ENCODE measurements around the gene ENTHD1. TPM values are rescaled to one million over a fixed set of nuclear protein-coding genes. Genes with fewer than 3 reads are reported as not detected.
"Not testable (repeated sequence)": the region's sequence is repeated elsewhere in the genome, so short reads cannot be mapped to it uniquely, and the experiment has no call there.

The ENTHD1 gene
- polyA plus RNA-seq, 3 donors = not detected

DNA sequence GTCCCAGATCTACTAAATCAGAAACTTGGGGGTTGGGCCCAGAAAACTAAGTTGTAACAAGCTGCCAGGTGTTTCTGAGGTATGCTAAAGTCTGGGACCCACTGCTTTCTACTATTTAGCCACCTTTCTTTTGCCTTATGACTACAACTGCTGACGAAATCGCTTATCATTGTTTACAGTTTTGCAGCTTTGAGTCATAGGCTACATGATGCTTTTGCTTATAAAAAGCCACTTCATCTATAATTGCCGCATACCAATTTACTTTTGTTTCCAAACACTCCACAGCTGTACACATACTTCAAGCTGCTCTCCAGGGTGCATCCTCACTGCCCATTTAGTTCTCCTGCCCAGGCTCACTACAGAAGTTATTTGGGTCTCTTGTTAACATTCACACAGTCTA, 144.7 kb downstream of the ENTHD1 start:
- DNase-seq (ENCODE audit: extremely low read depth in 1 of 11, low read depth in 9 of 11, low spot score in 4 of 11) = no peak

DNA sequence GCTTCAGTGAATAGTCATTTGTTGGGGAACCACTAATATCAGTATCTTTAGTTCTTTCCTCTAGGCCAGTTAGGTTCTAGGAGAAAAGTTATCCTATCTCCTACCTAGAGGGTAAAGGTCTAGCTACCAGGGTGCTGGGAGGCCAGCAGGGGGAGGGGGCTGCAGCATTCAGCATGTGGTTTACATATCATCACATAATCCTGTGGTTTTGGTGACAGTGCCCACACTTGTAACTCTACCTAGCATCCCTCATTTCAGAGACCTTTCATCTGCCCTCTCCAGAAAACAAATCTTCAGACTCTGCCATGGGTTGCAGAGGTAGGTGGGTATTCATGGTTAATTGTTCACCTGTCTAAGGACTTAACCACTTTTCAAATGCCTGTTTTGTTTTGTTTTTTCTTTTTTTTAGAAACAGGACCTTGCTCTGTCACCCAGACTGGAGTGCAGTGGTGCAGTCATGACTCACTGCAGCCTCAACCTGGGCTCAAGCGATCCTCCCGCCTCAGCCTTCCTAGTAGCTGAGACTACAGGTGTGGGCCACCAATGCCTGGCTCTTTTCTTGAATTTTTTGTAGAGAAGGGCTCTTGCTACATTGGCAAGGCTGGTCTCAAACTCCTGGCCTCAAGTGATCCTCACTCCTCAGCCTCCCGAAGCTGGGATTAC, 146.8 kb downstream of the ENTHD1 start:
- DNase-seq (ENCODE audit: extremely low read depth in 1 of 11, low read depth in 9 of 11, low spot score in 4 of 11) = no peak

DNA sequence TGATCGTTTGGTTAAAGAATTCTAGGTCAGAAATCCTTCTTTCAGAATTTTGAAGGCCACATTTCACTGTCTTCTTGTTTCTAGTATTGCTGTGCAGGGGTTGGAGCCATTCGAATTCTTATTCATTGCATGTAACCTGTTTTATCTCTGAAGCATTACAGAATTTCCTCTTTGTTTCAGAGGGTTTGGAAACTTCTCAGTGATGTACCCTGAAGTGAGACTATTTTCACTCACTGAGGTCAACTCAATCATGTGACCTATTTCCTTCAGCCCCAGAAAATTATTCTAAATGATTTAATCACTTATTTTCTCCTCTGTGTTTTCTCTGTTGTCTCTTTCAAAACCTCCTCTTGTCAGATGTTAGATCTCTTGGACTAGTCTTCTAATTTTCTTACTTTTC, 147.8 kb downstream of the ENTHD1 start:
- no peak for DNase-seq (ENCODE audit: extremely low read depth in 1 of 11, low read depth in 9 of 11, low spot score in 4 of 11)

DNA sequence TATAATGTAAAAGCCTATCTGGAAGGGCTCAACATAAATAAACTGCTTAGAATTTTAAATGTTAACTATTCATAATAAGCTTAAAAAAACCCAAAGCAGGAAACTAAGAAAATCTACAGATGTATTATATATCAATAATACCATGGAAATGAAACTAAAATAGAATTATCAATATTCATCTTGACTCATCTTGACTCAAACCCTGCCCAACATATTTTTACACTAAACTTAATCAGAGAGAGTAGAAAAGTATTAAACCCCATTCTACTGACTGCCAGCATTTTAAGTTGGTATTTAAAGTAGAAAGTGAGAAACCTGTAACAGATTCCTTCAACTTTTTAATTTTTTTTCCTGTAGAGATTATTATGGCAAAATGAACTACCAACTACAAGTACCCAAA, 149.2 kb downstream of the ENTHD1 start:
- DNase-seq (ENCODE audit: extremely low read depth in 1 of 11, low read depth in 9 of 11, low spot score in 4 of 11) = no peak

DNA sequence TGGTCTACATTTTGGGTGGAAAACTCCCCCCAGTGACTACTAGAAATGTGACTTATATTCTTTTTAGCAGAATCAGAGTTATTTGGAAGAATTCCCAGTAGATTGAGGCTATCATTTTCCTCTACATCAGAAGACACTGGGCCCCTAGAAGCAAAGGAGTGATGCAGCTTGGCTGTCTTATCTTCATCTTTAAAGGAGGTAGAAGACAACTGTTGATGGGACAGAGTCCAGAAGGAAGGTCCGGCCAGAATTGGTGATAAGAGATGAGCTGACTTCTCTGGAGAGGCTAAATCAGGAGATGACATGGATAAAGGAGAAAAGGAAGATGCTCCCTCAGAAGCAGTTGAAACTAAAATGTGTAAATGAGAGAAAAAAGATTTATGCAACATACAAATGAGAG, 149.6 kb downstream of the ENTHD1 start:
- DNase-seq (ENCODE audit: extremely low read depth in 1 of 11, low read depth in 9 of 11, low spot score in 4 of 11) = no peak

DNA sequence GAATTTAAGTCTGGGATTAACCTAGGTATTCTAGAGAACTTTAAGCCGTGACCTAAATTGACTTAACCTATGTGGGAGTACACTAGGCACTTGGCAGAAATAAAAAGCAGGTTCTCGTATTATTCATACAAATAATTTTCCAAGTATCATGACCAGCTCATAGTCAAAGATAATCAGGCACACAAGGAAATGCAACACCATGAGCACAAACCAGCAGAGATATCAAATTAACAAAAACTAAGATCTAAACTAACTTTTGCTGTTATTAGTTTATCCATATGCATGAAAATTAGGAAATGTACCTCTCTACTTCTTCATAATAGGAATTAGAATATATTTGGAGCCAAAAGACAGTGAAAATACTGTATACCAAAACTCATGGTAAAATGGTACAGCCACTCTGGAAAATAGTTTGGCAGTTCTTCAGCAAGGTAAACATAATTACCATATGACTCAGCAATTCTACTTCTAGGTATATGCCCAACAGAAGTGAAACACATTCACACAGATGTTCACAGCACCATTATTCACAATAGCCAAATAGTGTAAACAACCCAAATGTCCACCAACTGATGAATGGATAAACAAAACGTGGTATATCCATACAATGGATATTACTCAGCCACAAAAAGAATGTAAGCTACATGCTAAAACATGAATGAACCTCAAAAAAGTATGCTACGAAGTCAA, 154.1 kb downstream of the ENTHD1 start:
- DNase-seq (ENCODE audit: extremely low read depth in 1 of 11, low read depth in 9 of 11, low spot score in 4 of 11) = no peak

DNA sequence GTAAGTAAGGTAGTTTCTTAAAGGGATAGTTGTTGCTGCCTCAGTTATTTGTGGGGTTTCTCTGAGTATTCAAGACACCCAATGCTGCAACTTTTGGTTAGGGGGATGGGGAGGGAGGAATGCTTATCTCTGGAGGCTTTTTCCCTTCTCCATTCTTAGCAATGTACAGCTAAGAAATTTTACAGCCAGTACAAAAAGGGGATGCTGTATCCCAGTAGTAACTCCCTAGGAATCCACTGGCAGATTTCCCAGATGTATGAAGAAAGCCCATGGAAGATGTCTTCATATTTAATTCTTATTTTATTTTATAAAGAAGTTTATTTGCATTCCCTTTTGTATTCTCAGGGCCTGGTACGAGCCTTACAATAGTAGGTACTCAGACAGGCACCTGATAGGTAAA, 154.8 kb downstream of the ENTHD1 start:
- no peak for DNase-seq (ENCODE audit: extremely low read depth in 1 of 11, low read depth in 9 of 11, low spot score in 4 of 11)

DNA sequence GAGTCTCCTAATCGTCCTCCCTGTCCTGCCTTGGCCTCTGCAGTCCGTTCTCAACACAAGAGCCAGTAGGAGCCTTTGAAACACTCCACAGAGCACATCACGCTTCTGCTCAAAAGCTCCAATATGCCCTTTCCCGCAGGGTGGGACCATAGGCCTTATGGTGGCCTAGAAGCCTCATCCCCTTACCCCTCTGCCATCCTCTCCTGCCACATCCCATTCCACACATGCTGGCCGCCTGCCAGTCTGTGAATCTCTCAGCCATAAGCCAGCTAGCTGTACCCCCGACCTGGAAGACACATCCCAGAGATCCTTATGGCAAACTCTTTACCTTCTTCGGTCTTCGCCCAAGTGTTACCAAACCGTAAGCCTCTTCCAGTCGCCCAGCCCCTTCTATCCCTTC, 157.8 kb downstream of the ENTHD1 start:
- DNase-seq (ENCODE audit: extremely low read depth in 1 of 11, low read depth in 9 of 11, low spot score in 4 of 11) = no peak

DNA sequence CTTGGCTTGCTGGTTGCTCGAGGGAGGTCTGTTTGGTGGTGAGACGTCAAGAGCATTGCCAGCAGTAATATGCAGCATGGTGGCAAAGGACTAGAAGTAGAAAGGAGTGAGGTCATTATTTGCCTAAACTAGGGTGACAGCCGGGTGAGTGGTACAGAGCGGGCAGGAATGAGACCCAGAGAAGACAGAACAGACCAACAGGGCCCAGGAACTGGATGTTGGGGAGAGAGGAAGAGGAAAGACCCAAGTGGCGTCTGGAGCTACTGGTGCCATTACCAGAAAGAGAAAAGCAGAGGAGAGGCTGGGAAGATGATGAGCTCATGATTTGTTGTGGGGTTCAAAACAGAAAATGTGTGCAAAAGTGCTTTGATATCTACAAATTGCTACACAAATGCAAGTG, 158.7 kb downstream of the ENTHD1 start:
- no peak for DNase-seq (ENCODE audit: extremely low read depth in 1 of 11, low read depth in 9 of 11, low spot score in 4 of 11)

DNA sequence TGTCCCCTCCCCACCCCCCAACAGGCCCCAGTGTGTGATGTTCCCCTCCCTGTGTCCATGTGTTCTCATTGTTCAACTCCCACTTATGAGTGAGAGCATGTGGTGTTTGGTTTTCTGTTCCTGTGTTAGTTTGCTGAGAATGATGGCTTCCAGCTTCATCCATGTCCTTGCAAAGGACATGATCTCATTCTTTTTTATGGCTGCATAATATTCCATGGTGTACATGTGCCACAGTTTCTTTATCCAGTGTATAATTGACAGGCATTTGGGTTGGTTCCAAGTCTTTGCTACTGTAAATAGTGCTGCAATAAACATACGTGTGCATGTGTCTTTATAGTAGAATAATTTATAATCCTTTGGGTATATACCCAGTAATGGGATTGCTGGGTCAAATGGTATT, 159.5 kb downstream of the ENTHD1 start:
- not testable (repeated sequence) for DNase-seq (ENCODE audit: extremely low read depth in 1 of 11, low read depth in 9 of 11, low spot score in 4 of 11)

DNA sequence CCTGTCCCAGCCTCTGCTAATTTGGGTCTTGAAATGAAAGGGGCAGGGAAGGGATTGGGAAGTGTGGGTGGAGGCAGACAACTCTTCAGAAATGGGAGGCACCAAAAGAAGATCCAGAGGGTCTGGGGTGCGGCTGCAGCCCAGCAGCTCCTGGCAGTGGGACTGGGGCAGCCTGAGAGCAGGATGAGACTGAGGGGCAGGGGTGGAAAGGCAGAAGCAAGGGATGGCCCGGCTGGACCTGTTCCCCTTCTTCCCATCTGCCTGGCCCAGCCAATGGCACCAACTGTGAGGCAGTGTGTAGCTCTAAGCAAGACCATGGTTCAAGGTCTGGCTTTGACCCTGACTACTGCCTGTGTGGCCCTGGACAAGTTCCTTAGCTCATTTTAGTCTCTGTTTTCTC, 160.4 kb downstream of the ENTHD1 start:
- DNase-seq (ENCODE audit: extremely low read depth in 1 of 11, low read depth in 9 of 11, low spot score in 4 of 11) = no peak

DNA sequence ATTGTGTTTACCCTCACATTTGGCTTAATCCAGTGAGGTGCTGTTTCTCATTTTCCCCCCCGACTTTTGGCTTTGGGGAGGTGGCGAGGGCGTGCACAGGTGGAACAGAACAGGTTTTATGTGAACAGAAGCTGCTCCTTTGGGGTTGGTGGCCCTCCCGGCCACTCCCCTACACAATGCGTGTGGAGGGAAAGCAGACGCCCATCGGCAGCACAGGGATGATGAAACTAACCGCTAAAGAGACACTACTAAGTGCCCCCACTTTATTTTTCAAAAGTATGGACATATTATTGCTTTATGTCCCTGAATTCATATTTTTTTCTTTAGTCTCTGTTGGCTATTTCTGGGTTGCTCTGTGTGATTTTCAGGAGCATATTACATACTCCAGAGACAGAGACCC, 160.9 kb downstream of the ENTHD1 start:
- no peak for DNase-seq (ENCODE audit: extremely low read depth in 1 of 11, low read depth in 9 of 11, low spot score in 4 of 11)

DNA sequence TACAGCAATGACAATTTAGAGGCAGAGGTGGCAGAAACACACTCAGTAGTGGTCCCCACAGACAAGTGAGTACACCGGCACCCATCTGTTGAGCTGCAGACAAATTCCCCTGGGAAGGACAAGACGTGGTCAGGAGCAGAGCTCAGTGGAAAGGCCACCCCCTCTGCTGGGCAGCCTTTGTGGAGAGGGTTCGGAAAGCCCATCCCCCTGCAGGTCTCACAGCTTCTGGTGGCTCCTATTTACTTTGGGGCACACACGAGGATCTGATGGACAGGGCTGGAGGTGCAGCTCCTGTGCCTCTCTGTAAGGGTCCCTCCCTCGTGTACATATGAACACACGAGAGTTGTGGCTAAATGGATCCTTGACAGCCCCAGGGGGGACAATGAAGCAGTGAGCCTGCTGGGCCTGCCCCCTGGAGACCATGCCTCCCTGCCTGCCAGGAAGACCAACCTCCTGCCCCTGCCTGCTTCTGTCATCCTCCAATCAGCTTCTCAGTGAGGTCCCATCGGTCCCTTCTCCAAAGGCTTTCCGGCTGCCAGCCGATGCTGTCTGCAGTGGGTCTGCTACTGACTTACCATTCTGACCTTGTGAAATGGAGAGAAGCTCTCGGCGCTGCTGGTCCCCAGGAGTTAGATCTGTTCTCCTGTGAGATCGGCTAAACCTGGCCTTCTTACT, 161.5 kb downstream of the ENTHD1 start:
- DNase-seq (ENCODE audit: extremely low read depth in 1 of 11, low read depth in 9 of 11, low spot score in 4 of 11) = no peak

DNA sequence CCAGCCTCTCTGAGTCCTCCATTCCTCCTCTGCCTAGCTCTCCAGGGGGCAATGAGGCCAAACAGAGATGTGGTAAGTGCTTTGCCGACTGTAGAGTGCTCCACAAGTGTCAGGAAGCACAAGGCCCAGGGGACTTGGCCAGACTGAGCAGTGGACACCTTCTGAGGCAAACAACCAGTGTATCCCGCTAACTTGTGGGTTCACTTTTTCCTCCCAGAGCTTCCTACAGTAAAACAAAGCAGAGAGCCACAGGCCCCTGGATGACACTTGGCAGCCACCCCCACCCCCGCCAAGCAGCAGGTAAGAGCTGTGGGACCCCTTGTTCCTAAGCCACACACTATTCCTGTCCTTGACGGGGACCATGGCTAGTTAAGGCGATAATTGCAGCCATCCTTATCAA, 162.1 kb downstream of the ENTHD1 start:
- no peak for DNase-seq (ENCODE audit: extremely low read depth in 1 of 11, low read depth in 9 of 11, low spot score in 4 of 11)

DNA sequence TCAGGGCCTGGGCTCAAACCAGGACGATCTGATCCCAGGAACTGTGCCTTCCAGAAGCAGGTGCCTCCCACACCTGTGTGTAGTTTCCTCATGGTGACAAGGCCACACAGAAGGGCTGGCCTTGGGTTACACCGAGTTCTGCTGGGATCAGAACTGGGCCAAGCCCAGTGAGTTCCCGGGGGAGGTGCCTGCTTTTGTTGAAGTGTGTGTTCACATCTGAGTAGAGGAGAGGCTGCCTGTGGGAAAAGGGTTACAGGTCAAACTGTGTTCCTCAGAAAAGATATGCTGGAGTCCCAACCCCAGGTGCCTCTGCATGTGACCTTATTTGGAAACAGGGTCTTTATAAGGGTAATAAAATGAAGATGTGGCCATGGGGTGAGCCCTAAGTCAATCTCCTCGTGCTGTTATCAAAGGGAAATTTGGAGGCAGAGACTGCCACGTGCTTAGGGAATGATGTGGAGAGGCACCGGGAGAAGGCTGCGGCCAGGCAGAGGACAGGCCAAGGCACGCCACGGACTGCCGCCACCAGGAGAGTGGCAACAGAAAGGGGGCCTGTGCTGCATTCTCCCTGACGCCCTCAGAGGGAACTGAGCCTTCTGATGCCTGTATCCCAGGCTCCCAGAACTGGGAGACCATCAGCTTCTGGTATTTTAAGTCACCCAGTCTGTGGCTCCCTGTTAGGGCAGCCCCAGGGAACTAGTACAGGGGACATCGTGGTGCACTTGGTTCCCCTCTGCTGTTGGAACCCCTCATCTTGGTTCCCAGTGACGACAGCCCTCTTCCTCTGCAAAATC, 164.2 kb downstream of the ENTHD1 start:
- no peak for DNase-seq (ENCODE audit: extremely low read depth in 1 of 11, low read depth in 9 of 11, low spot score in 4 of 11)

DNA sequence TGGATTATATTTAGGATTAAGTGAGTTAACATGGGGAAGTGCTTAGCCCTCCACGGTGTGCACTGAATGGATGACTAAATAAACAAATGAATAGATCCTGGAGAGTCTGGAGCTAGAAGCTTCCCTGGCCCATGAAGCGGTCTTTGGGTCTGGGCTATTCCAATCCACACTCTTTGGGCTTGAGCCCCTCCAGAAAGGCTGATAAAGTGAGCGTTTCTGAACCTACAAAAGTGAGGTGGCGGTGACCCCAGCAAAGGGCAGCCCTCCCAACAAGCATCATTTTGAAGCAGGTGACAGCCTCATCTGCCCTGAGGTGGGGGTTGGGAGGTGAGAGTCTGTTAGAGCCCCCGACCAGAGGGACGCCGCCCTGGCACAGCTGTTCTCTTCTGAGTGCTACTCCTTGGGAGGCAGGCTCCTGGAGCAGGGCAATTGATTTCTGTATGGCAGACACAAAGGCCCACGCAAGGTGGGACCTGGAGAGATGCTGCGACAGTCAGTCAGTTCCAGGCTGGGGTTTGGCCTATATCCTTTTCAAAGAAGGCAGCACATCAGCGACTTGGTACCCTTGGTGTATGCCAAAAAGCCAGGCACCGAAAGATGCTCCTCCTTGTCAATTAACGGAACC, 165.2 kb downstream of the ENTHD1 start:
- no peak for DNase-seq (ENCODE audit: extremely low read depth in 1 of 11, low read depth in 9 of 11, low spot score in 4 of 11)

DNA sequence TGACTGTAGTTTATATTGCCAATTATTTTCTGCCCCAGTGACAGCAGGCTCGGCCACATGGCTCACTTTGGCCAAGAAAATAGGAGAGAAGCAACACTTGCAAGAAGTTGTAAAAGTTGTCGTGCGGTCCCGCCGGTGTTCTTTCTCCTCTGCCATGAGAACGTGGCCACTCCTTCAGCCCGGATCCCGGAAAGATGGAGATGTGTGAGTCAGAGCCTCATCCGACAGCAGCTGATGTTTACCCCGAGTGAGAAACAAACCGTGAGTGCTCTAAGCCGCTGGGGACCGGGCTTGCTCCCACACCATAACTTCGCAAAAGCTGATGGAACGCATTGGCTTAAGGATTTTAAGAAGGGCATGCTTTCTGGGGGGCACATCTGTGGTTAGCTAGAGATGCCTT, 166.0 kb downstream of the ENTHD1 start:
- DNase-seq (ENCODE audit: extremely low read depth in 1 of 11, low read depth in 9 of 11, low spot score in 4 of 11) = no peak

DNA sequence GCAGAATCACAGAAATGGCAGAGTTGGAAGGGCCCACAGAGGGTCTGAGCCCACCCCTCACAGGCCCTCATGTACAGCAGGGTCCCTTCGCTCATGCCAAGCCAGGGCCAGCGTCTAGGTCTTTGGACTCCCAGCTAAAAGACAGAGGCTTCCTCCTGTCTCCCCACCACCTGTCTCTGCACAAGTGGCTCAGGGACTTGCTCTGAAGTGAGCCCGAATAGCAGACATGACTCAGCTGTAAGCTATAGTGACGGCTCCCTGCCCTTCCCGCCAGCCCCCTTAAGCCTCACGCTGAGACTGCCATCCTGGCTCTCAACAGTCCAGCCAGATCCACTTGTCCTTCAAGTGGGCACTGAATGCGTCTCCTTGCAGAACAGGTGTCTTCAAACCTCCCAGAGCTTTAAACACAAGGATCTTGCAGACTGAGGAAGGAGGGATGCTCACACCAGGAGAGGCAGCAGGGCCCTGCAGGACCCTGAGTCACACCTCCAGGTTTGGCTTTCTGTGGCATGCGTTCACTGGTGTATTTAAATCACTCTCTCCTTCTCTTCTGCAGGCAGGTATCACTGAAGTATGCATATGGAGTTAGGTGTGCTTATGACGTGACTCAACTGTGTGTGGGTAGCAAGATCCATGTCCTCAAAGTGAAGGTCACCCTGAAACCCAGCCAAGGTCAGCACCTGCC, 168.1 kb downstream of the ENTHD1 start:
- no peak for DNase-seq (ENCODE audit: extremely low read depth in 1 of 11, low read depth in 9 of 11, low spot score in 4 of 11)

DNA sequence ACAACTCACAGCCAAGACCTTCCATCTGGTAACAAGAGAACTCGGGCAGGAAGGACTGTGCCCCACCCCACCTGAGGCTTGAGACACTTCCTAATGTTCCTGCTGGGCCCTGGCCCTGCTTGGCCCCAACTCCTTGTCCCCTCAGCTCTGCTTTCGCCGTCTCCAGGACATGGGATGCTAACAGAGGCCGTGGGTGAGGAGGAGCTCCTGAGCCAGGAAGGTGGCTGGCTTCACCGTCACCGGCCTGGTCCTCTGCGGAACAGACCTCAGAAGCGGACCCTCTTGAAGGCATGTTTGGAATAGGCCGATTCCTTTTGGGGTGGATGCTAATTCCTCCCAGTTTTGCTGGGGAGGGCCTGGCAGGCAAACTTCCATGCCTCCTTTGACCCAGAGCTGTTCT, 168.7 kb downstream of the ENTHD1 start:
- DNase-seq (ENCODE audit: extremely low read depth in 1 of 11, low read depth in 9 of 11, low spot score in 4 of 11) = no peak
